ENCODE data around the gene TTC16. TPM values are rescaled to one million over a fixed set of nuclear protein-coding genes. Genes with fewer than 3 reads are reported as not detected.

The TTC16 gene
- total and polyA plus RNA-seq, 2 experiments from 2014 or later = not detected

- H2AFZ ChIP-seq = no peak overlapping the region
- H3K27me3 ChIP-seq = peaks cover 13% of the 10 kb centered on the region
- H4K20me1 ChIP-seq (ENCODE audit: insufficient read depth, poor library complexity, severe bottlenecking) = no peaks in the 10 kb centered on the region
- H3K79me2 ChIP-seq = no peaks in the 10 kb centered on the region
- H3K9me2 ChIP-seq (replicated peaks; ENCODE audit: insufficient read depth) = no peaks in the 10 kb centered on the region
- no peak overlapping the region for H3K27ac ChIP-seq
- DNase-seq (ENCODE audit: low spot score) = no peak
- TF ChIP-seq EZH2 (IDR thresholded peaks at IDR 0.05; ENCODE audit: borderline replicate concordance) (no peak), EZH2phosphoT487 (IDR thresholded peaks at IDR 0.05; ENCODE audit: low read depth, severe bottlenecking, unreplicated experiment) (no peak)
- TF ChIP-seq, protein P1, sequence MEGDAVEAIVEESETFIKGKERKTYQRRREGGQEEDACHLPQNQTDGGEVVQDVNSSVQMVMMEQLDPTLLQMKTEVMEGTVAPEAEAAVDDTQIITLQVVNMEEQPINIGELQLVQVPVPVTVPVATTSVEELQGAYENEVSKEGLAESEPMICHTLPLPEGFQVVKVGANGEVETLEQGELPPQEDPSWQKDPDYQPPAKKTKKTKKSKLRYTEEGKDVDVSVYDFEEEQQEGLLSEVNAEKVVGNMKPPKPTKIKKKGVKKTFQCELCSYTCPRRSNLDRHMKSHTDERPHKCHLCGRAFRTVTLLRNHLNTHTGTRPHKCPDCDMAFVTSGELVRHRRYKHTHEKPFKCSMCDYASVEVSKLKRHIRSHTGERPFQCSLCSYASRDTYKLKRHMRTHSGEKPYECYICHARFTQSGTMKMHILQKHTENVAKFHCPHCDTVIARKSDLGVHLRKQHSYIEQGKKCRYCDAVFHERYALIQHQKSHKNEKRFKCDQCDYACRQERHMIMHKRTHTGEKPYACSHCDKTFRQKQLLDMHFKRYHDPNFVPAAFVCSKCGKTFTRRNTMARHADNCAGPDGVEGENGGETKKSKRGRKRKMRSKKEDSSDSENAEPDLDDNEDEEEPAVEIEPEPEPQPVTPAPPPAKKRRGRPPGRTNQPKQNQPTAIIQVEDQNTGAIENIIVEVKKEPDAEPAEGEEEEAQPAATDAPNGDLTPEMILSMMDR (IDR thresholded peaks at IDR 0.05; ENCODE audit: poor library complexity) = no peak
- H3K4me3 ChIP-seq = no peak overlapping the region
- H3K9me3 ChIP-seq (ENCODE audit: low read depth) = no peaks in the 10 kb centered on the region
- WGBS (ENCODE audit: low lambda C conversion rate, missing lambda C conversion rate) = 57% methylated on average over 16 of the region's 16 CpGs
- peaks cover 2% of the 10 kb centered on the region for H3K4me1 ChIP-seq (ENCODE audit: insufficient read depth)
- H3K36me3 ChIP-seq (replicated peaks; ENCODE audit: insufficient read depth, low read depth) = no peaks in the 10 kb centered on the region
- no peak overlapping the region for H3K4me2 ChIP-seq
These were observed 46.3 kb downstream of the TTC16 start for GRCh38 chr9:127762111-127762676.

DNA sequence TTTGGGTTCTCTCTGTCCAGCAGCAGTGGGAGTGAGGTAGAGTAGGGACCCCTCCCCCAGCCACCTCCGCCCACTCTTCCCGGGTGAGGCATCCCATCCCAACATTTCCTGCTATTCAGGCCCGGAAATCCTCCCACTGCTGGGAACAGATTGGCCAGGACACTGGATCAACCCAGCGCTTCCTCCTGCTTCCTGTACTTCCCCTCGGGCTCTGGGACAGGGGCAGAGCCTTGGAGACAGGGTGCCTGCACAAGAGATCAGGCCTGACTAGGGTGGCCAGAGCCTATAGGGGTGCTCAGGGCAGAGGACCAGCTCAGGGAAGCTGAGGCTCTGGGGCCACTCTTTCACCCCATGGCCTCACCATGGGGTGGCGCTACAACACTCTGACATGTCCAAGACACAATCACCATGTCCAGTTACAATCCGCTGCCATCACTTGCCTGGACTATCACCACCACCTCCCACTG lies 48.1 kb downstream of the TTC16 start:
- H2AFZ ChIP-seq = no peak overlapping the region
- no peak for DNase-seq (ENCODE audit: low spot score)
- H3K4me3 ChIP-seq = no peak overlapping the region
- peaks cover 13% of the 10 kb centered on the region for H3K27me3 ChIP-seq
- no peaks in the 10 kb centered on the region for H3K9me2 ChIP-seq (replicated peaks; ENCODE audit: insufficient read depth)
- WGBS (ENCODE audit: low lambda C conversion rate, missing lambda C conversion rate) = 46% methylated on average over 7 of the region's 7 CpGs
- no peaks in the 10 kb centered on the region for H3K79me2 ChIP-seq
- no peak overlapping the region for H3K27ac ChIP-seq
- H4K20me1 ChIP-seq (ENCODE audit: insufficient read depth, poor library complexity, severe bottlenecking) = no peaks in the 10 kb centered on the region
- no peaks in the 10 kb centered on the region for H3K36me3 ChIP-seq (replicated peaks; ENCODE audit: insufficient read depth, low read depth)
- H3K4me1 ChIP-seq (ENCODE audit: insufficient read depth) = peaks cover 12% of the 10 kb centered on the region
- no peak overlapping the region for H3K4me2 ChIP-seq
- no peaks in the 10 kb centered on the region for H3K9me3 ChIP-seq (ENCODE audit: low read depth)
- TF ChIP-seq EZH2 (IDR thresholded peaks at IDR 0.05; ENCODE audit: borderline replicate concordance) (no peak), EZH2phosphoT487 (IDR thresholded peaks at IDR 0.05; ENCODE audit: low read depth, severe bottlenecking, unreplicated experiment) (no peak)
- TF ChIP-seq, protein P1 (IDR thresholded peaks at IDR 0.05; ENCODE audit: poor library complexity) = peak; percentile 12

GRCh38 chr9:127765418-127765817 lies 49.5 kb downstream of the TTC16 start:
- Histone ChIP-seq H3K9me2 (replicated peaks; ENCODE audit: insufficient read depth) (no peaks in the 10 kb centered on the region), H3K4me2 (no peak overlapping the region), H3K4me3 (no peak overlapping the region), H4K20me1 (ENCODE audit: insufficient read depth, poor library complexity, severe bottlenecking) (no peaks in the 10 kb centered on the region), H3K9me3 (ENCODE audit: low read depth) (no peaks in the 10 kb centered on the region), H3K4me1 (ENCODE audit: insufficient read depth) (peaks cover 12% of the 10 kb centered on the region), H3K27me3 (peaks cover 13% of the 10 kb centered on the region), H3K27ac (no peak overlapping the region), H3K79me2 (no peaks in the 10 kb centered on the region), H2AFZ (no peak overlapping the region), H3K36me3 (replicated peaks; ENCODE audit: insufficient read depth, low read depth) (no peaks in the 10 kb centered on the region)
- no peak for DNase-seq (ENCODE audit: low spot score)
- TF ChIP-seq EZH2phosphoT487 (IDR thresholded peaks at IDR 0.05; ENCODE audit: low read depth, severe bottlenecking, unreplicated experiment) (no peak), EZH2 (IDR thresholded peaks at IDR 0.05; ENCODE audit: borderline replicate concordance) (no peak)
- TF ChIP-seq, protein P1 (IDR thresholded peaks at IDR 0.05; ENCODE audit: poor library complexity) = no peak
- 92% methylated on average over 1 of the region's 1 CpG for WGBS (ENCODE audit: low lambda C conversion rate, missing lambda C conversion rate)

Measured in hepatocyte (in vitro differentiated cells).